Right lobe of liver (tissue), 6 donors: ENCODE results near the gene DGCR6. TPM values are rescaled to one million over a fixed set of nuclear protein-coding genes. Genes with fewer than 3 reads are reported as not detected.
A peak's percentile ranks its signal among the peaks of the same experiment; 100 is the strongest.
"Not testable (repeated sequence)": the region's sequence is repeated elsewhere in the genome, so short reads cannot be mapped to it uniquely, and the experiment has no call there.

Experiments
- ATAC-seq, 4 donors: fragments of 200-7000 bp; cut with Tn5 transposase; one replicate each; pipeline ENCODE4 v1.9.1; 2020; ENCODE audit warnings: mild to moderate bottlenecking in 4 of 4, moderate library complexity in 4 of 4
- DNase-seq, 3 donors: peaks; one replicate each; pipeline ENCODE4 v3.0.0-alpha.2; 2020
- H3K27ac ChIP-seq, 3 donors: fragments of 200-600 bp; one replicate each; pipeline ENCODE4 v1.8.0; 2022
- H3K27me3 ChIP-seq, 2 donors: fragments of 200-600 bp; one replicate each; pipeline ENCODE4 v1.8.0; 2022
- H3K36me3 ChIP-seq, 4 donors: fragments of 200-600 bp; sonication (generic) in 1 of 4; one replicate each; pipeline versions ENCODE4 v1.5.1 to v1.8.0; 2017 to 2022; ENCODE audit warnings: control low read depth in 1 of 4
- H3K4me1 ChIP-seq, 4 donors: fragments of 200-600 bp; sonication (generic) in 1 of 4; one replicate each; pipeline versions ENCODE4 v1.5.1 to v1.8.0; 2017 to 2022; ENCODE audit warnings: control low read depth in 1 of 4
- H3K4me3 ChIP-seq, 3 donors: fragments of 200-600 bp; one replicate each; pipeline ENCODE4 v1.8.0; 2022
- H3K9me3 ChIP-seq, 4 donors: fragments of 200-600 bp; sonication (generic) in 1 of 4; one replicate each; pipeline versions ENCODE4 v1.5.1 to v1.8.0; 2017 to 2022; ENCODE audit warnings: control low read depth in 1 of 4
- POLR2A ChIP-seq: fragments of 450-650 bp; IDR thresholded peaks from one replicate; pipeline ENCODE4 v1.6.1; 2017; ENCODE audit warnings: antibody characterized with exemption, mild to moderate bottlenecking
- WGBS: methylation state at CpG from one replicate; pipeline ENCODE4 v1.1.6; 2018; ENCODE audit warnings: low coverage, low lambda C conversion rate; ENCODE audit not compliant: insufficient coverage; ENCODE audit errors: missing lambda C conversion rate; 5-methylcytosine and 5-hydroxymethylcytosine counted together
- intact Hi-C, 2 donors: fragments of 100-400 bp; cut with DNase I; formaldehyde crosslinking; loops; one replicate each; pipeline versions ENCODE4 v1.11.2 to v1.14.1; 2022
- total RNA-seq, 6 experiments: library from RNA; depleted of rRNA in 2 of 6; stranded (reverse); fragments of >200 nt in 2 of 6; fragmentation: NEBNext Ultra II Directional in 3 of 6; extraction: Animal tissue kit (Norgen Biotek cat#: 25700) in 3 of 6; gene quantifications; one replicate each; pipeline versions ENCODE4 v1.1.0 to v1.2.4, GENCODE V29; 2016 to 2023
- TF ChIP-seq, protein P1 (sequence below), 4 donors: fragments of 200-600 bp in 3 of 4; fragments of 450-650 bp in 1 of 4; IDR thresholded peaks; one replicate each; pipeline versions ENCODE4 v1.5.1 to v1.8.0; 2016 to 2022; ENCODE audit warnings: antibody characterized with exemption in 4 of 4, mild to moderate bottlenecking in 2 of 4
- donor health status: DM: no; HTN: yes; CAD: no.
- donor health status: DM: no; HTN: no; CAD: no.
- donor health status: DM: no; HTN: no; CAD: no.
- donor health status: DM: no; HTN: yes; CAD: no.
- donor health status: DM: no; HTN: yes; CAD: no.

The DGCR6 gene
- total RNA-seq, 6 experiments from 2014 or later, result 0.92 to 5.1 (median 2.5) TPM

DNA sequence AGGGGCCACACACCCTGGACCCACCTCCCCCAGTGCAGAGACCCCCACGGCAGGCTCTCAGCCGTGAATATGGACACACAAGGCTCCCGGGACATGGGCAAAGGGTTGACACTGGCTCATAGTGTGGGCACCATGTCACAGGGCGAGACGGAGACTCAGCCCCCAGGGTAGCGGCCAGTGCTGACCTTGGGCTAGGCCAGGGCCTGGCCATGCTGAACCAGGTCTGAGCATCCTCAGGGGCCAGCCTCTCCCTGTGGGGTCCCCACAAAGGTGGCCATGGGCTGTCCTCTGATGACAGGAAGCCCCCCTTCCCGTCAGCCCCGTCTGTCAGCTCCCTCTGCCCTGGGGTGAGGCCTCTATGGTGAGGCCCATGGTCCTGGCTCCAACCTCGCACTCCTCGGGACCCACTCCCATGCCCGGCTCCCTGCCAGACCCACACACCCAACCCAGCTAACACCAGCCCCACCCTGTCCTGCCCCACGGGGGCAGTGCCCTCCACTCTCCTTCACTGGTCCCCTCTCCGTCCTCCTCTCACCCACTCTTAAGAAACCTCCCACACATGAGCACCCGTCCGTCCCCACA lies 49.0 kb downstream of the DGCR6 start:
- WGBS, result 30% methylated on average over 2 of the region's 15 CpGs
- DNase-seq, result peak; percentile 14 to 47 (median 47)

DNA sequence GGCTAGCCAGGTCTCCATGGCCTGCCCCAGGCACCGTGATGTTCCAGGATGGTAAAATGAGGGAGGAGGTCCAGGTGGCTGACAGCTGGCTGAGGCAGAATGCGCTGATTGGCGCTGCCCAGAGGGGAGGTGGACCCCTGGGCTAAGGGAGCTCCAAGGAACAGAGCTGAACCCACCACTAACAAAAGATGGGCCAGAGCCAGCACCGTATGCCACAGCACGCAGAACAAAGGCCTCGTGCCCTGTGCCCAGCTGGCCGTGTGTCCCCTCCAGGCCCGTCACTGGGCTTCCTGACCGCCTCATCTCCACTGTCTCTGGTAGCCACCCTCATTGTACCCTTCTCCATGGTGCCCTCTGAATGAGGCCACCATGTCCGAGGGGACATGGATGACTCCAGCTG lies 49.6 kb downstream of the DGCR6 start:
- no peak for ATAC-seq
- peak; percentile 13 to 42 (median 41) for DNase-seq
- Histone ChIP-seq H3K9me3 (no peaks in the 10 kb centered on the region), H3K36me3 (no peaks in the 10 kb centered on the region), H3K4me1 (peaks cover 0 to 8% (median 4%) of the 10 kb centered on the region in 4 donors), H3K27me3 (no peaks in the 10 kb centered on the region), H3K27ac (no peak overlapping the region), H3K4me3 (no peak overlapping the region)
- intact Hi-C loops, result no loop called here
- WGBS, result 80% methylated on average over 1 of the region's 10 CpGs
- no peak for TF ChIP-seq POLR2A
- TF ChIP-seq, protein P1, sequence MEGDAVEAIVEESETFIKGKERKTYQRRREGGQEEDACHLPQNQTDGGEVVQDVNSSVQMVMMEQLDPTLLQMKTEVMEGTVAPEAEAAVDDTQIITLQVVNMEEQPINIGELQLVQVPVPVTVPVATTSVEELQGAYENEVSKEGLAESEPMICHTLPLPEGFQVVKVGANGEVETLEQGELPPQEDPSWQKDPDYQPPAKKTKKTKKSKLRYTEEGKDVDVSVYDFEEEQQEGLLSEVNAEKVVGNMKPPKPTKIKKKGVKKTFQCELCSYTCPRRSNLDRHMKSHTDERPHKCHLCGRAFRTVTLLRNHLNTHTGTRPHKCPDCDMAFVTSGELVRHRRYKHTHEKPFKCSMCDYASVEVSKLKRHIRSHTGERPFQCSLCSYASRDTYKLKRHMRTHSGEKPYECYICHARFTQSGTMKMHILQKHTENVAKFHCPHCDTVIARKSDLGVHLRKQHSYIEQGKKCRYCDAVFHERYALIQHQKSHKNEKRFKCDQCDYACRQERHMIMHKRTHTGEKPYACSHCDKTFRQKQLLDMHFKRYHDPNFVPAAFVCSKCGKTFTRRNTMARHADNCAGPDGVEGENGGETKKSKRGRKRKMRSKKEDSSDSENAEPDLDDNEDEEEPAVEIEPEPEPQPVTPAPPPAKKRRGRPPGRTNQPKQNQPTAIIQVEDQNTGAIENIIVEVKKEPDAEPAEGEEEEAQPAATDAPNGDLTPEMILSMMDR (IDR thresholded peaks at IDR 0.05), result no peak

More for the DNA sequence above, 49.0 kb downstream of the DGCR6 start:
- Histone ChIP-seq H3K27me3 (no peaks in the 10 kb centered on the region), H3K4me1 (peaks cover 0 to 14% (median 4%) of the 10 kb centered on the region in 4 donors), H3K27ac (no peak overlapping the region), H3K9me3 (no peaks in the 10 kb centered on the region), H3K36me3 (no peaks in the 10 kb centered on the region), H3K4me3 (no peak overlapping the region)
- ATAC-seq, result no peak
- no peak for TF ChIP-seq POLR2A
- TF ChIP-seq, protein P1 (IDR thresholded peaks at IDR 0.05), result no peak
- intact Hi-C loops, result no loop called here

GRCh38 chr22:18956121-18956895 lies 50.2 kb downstream of the DGCR6 start:
- intact Hi-C loops, H3K27ac ChIP-seq, H3K9me3 ChIP-seq, ATAC-seq, H3K36me3 ChIP-seq, H3K27me3 ChIP-seq, H3K4me1 ChIP-seq, H3K4me3 ChIP-seq: not testable (repeated sequence)
- no CpG with 5 or more reads among the region's 15 CpGs for WGBS
- DNase-seq, result peak; percentile 10 to 37 (median 34)

DNA sequence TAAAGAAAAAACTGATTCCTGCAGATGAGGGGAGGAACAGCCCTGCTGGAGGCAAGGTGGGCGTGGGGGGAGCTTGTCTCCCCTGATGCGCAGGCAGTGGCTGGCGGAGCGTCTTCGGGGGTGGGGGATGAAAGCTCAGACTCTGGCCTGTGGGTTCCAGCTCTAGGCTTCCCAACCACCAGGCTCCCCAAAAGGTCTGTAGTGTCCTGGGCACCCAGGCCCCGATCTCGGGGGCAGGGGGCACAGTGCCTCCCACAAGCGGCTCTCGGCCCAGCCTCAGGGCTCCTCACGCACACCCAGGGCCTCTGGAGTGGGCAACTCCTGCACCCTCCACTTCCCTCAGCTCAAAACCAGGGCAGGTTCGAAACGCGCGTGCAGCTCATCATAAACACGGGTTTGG lies 50.8 kb downstream of the DGCR6 start:
- DNase-seq, result peak; percentile 14 to 42 (median 23)
- H3K36me3 ChIP-seq, H3K27me3 ChIP-seq, H3K4me1 ChIP-seq, H3K4me3 ChIP-seq, ATAC-seq, H3K9me3 ChIP-seq, H3K27ac ChIP-seq, intact Hi-C loops: not testable (repeated sequence)
- WGBS, result 40% methylated on average over 1 of the region's 15 CpGs

DNA sequence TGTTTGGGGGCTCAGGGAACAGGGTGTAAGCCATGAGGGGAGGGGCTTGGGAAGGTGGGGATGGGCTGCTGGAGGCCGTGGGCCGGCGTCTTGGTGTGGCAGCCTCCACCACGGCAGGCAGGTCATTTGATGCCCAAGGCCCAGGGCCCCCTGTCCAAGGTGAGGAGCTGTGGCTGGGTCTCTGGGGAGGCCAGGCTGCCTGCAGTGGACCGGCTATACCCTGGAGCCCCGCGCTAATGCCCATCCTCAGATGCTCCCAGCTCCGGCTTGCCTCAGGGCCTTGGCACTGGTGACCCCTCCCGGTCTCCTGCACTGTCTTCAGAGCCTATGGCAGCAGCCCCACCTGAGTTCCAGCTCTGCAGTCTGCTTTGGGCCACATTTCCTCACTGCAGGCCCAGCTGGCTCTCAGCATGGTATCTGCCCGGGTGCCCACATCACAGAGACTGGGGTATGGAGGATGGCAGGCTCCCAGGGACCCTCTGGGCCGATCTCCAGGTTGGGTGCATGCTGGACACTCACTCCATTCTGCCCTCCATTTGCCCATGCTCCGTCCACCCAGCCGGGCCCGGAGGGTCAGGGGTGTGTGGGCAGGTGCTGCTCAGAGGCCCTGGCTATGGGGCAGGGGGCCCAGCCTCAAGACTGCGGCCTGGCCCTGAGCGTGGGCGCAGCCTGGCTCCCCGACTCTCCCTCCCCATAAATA lies 51.7 kb downstream of the DGCR6 start:
- WGBS, result 80% methylated on average over 1 of the region's 18 CpGs
- intact Hi-C loops, result not testable (repeated sequence)

DNA sequence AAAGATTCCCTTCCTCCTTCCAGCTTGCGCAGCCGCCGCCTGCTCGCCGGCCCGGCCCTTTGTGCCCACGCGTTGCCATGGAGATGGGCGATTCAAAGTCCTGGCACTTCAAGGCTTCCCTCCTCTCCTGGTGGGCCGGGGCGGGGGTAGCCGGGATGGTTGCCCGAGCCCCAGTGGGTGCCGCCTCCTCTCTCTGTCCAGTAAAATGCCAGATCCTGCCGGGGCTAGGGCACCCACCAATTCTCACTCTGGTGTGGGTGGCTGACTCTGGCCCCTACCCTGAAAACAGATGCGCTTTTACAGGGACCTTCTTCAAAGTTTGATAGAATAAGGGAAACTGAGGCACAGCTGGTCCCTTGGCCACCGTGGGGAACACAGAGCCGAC lies 52.2 kb downstream of the DGCR6 start:
- H3K36me3 ChIP-seq, H3K27me3 ChIP-seq, H3K4me1 ChIP-seq, H3K9me3 ChIP-seq, ATAC-seq, H3K27ac ChIP-seq, intact Hi-C loops, H3K4me3 ChIP-seq: not testable (repeated sequence)
- WGBS, result no CpG with 5 or more reads among the region's 18 CpGs
- DNase-seq, result peak in 2 of 3 donors; percentile 15 to 31

More for the DNA sequence above, 51.7 kb downstream of the DGCR6 start:
- H3K4me1 ChIP-seq, H3K9me3 ChIP-seq, H3K27ac ChIP-seq, H3K27me3 ChIP-seq, H3K36me3 ChIP-seq, H3K4me3 ChIP-seq, ATAC-seq: not testable (repeated sequence)
- peak; percentile 13 to 42 (median 29) for DNase-seq

DNA sequence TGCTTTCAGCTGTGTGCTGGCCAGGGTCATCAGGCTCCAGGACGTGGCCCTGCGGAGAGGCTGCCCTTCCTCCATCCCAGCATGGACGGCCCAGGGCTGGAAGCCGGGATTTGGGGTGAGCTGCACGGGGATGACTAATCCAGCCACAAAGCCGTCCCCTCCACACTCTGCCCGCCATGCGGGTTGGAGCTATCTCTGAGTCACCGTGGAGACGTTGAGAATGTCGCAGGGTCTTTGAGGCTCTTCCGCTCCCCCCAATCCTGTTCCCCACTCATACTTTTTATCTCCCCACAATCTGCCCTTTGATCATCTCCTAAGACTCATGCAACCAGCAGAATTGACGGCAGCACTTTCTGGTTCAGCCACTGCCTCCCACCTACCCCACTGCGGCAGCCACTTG lies 52.6 kb downstream of the DGCR6 start:
- H3K4me3 ChIP-seq, H3K36me3 ChIP-seq, H3K27ac ChIP-seq, H3K27me3 ChIP-seq, H3K4me1 ChIP-seq, ATAC-seq, H3K9me3 ChIP-seq, intact Hi-C loops: not testable (repeated sequence)
- DNase-seq, result peak in 2 of 3 donors; percentile 10 to 20
- WGBS, result 78% methylated on average over 2 of the region's 14 CpGs

GRCh38 chr22:18959266-18959665 lies 53.1 kb downstream of the DGCR6 start:
- ATAC-seq, H3K27me3 ChIP-seq, H3K4me3 ChIP-seq, H3K4me1 ChIP-seq, H3K36me3 ChIP-seq, intact Hi-C loops, H3K27ac ChIP-seq, H3K9me3 ChIP-seq: not testable (repeated sequence)
- DNase-seq, result peak; percentile 6 to 34 (median 27)
- WGBS, result 81% methylated on average over 3 of the region's 6 CpGs

DNA sequence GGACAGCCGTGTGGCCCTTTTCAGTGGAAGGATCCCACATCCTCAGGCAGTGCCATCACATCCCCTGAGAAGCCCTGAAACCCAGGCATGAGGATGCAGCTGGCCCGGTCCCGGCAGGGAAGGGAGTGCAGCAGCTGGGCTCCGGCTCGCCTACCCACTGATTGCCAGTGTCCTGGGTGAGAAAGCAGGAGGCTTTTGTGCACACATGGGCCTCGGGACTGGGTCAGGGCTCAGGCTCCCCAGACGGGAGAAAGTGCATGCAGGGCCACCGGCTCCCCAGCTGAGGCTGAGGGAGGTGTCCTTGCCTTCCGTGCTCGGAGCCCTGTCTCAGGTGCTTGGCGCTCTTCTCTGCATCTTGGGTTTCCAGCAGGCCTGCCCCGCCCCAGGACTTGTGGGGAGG lies 53.6 kb downstream of the DGCR6 start:
- H3K36me3 ChIP-seq, intact Hi-C loops, H3K9me3 ChIP-seq, H3K27me3 ChIP-seq, ATAC-seq, H3K4me1 ChIP-seq, H3K27ac ChIP-seq, H3K4me3 ChIP-seq: not testable (repeated sequence)
- no CpG with 5 or more reads among the region's 12 CpGs for WGBS
- DNase-seq, result peak; percentile 12 to 40 (median 27)
